NB4 (cell line): Measurements from ENCODE around the gene TMEM151A.

Experiments used
- DNase-seq: peaks from one replicate; pipeline ENCODE4 v3.0.0; 2010; ENCODE audit warnings: low read depth
- H3K4me3 ChIP-seq: one replicate; pipeline ENCODE4 v1.5.1; 2011; ENCODE audit warnings: mild to moderate bottlenecking, low read depth, low read length, moderate library complexity
- MYC ChIP-seq: IDR thresholded peaks from 2 replicates; pipeline ENCODE4 v1.6.1; 2011; ENCODE audit warnings: low read depth, low read length
- POLR2A ChIP-seq: IDR thresholded peaks from 2 replicates; pipeline ENCODE4 v1.6.1; 2011; ENCODE audit warnings: mild to moderate bottlenecking; ENCODE audit not compliant: insufficient read length; ENCODE audit errors: extremely low read depth
- TF ChIP-seq, protein P1 (sequence below): IDR thresholded peaks from 2 replicates; pipeline ENCODE4 v1.6.1; 2011; ENCODE audit warnings: low read depth, low read length
- TF ChIP-seq, protein P2 (sequence below): IDR thresholded peaks from one replicate; pipeline ENCODE4 v1.5.1; 2012; ENCODE audit warnings: low read depth, low read length

TMEM151A gene

GRCh38 chr11:66321606-66322005, 29.9 kb downstream of the TMEM151A start:
- H3K4me3 ChIP-seq: no peak overlapping the region
- TF ChIP-seq, protein P1, sequence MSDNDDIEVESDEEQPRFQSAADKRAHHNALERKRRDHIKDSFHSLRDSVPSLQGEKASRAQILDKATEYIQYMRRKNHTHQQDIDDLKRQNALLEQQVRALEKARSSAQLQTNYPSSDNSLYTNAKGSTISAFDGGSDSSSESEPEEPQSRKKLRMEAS: no peak
- TF ChIP-seq, protein P2, sequence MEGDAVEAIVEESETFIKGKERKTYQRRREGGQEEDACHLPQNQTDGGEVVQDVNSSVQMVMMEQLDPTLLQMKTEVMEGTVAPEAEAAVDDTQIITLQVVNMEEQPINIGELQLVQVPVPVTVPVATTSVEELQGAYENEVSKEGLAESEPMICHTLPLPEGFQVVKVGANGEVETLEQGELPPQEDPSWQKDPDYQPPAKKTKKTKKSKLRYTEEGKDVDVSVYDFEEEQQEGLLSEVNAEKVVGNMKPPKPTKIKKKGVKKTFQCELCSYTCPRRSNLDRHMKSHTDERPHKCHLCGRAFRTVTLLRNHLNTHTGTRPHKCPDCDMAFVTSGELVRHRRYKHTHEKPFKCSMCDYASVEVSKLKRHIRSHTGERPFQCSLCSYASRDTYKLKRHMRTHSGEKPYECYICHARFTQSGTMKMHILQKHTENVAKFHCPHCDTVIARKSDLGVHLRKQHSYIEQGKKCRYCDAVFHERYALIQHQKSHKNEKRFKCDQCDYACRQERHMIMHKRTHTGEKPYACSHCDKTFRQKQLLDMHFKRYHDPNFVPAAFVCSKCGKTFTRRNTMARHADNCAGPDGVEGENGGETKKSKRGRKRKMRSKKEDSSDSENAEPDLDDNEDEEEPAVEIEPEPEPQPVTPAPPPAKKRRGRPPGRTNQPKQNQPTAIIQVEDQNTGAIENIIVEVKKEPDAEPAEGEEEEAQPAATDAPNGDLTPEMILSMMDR: no peak
- TF ChIP-seq MYC (no peak), POLR2A (no peak)
- DNase-seq: no peak

DNA sequence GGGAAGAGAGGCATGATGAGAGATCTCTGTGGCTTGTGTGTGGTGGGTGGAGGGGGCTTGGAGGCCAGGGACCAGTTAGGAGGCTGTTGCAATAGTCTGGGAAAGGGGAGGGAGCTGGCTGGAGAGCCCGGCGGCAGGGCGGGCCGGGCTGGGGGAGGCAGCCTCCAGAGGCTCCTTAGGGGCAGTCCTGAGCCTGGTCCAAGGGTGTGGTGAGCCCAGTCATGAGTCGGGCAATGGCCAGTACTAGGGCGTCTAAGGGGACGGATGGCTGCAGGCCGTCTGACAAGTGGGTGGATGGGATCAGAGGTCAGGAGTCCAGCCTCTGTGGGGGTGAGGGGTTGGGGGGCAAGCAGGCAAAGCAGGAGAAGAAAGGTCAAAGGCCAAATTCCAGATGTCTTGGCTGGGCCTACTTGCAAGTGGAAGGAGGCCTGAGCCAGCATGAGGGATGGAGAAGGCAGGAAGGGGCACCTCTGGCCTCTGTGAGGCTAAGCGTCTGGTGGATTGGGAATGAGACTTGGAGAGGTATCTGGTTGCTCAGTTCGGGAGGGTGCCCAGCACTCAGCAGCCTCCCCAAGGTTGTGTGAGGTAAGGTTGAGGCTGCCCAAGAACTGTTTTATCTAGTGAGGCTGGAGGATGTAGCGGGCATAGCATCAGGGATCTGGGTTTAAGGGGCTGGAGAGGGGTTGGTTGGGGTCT, 31.2 kb downstream of the TMEM151A start:
- H3K4me3 ChIP-seq: no peak overlapping the region
- TF ChIP-seq POLR2A: no peak
- TF ChIP-seq, protein P2: no peak
- TF ChIP-seq, protein P1: no peak
- no peak for TF ChIP-seq MYC
- DNase-seq: no peak

- no peak for DNase-seq
- TF ChIP-seq, protein P1: no peak
- TF ChIP-seq MYC (no peak), POLR2A (no peak)
- TF ChIP-seq, protein P2: no peak
- no peak overlapping the region for H3K4me3 ChIP-seq
Measured at GRCh38 chr11:66323684-66324083, 32.0 kb downstream of the TMEM151A start.

DNA sequence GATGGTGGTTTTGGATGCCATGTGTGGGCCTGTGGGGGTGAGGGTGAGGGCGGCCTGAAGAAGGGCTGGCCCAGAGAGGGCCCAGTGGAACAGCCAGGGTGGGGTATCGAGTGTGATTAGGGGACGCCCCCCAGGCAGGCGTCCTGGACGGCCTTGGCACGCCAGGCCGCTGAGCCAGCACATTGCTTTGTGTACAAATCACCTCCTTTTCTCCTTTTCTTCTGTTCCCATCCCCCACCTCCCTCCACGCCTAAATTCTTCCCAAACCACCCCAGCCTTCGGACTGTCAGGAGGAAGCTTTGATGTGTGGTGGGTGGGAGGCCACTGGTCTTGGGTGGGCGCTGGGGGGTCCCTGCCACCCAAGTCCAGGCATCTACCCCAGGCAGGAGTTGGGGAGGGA, 33.0 kb downstream of the TMEM151A start:
- no peak overlapping the region for H3K4me3 ChIP-seq
- TF ChIP-seq, protein P2: no peak
- TF ChIP-seq MYC (no peak), POLR2A (no peak)
- TF ChIP-seq, protein P1: no peak
- DNase-seq: no peak

DNA sequence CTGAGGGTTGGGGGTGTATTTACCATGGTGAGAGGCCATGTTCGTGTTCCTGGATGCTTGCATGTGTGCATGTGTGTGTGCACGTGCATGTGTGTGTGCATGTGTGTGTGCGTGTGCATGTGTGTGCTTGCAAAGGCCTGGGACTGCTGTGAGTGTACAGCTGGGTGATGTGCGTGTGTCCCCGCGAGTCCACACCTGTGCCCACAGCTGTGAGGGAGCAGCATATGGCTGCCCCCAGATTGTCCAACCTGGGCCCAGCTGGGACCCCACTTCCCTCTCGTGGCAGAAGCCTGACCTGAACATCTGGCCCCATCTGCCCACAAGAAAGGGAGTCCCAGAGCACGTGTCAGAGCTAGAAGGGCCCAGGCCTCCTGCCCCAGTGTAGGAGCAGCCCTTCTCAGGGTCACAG, 33.6 kb downstream of the TMEM151A start:
- peak; percentile 50 for DNase-seq
- TF ChIP-seq MYC: no peak
- TF ChIP-seq, protein P1: peak; percentile 25; the same call in 1 of the 2 replicates
- no peak overlapping the region for H3K4me3 ChIP-seq

GRCh38 chr11:66326261-66327111, 34.8 kb downstream of the TMEM151A start:
- no peak overlapping the region for H3K4me3 ChIP-seq
- TF ChIP-seq POLR2A (no peak), MYC (no peak)
- TF ChIP-seq, protein P1: no peak
- TF ChIP-seq, protein P2: no peak
- DNase-seq: peak; percentile 44
